MM.1S (cell line): ENCODE data around the gene ATL1.

Experiments used
- EZH2 ChIP-seq: fragments of 300-600 bp; sonication (generic); optimal IDR thresholded peaks from 2 replicates; pipeline ENCODE3; 2017; ENCODE audit warnings: low read depth, mild to moderate bottlenecking, antibody characterized with exemption, low read length, mixed read lengths
- EZH2phosphoT487 ChIP-seq: fragments of 300-600 bp; sonication (generic); IDR thresholded peaks from 2 replicates; pipeline ENCODE4 v1.6.1; 2018; ENCODE audit warnings: antibody characterized with exemption, low read length
- TF ChIP-seq, protein P1 (sequence below): fragments of 300-600 bp; sonication (generic); IDR thresholded peaks from 2 replicates; pipeline ENCODE4 v1.5.1; 2016; ENCODE audit warnings: antibody characterized with exemption, low read length, mixed read lengths

- TF ChIP-seq, protein P1, sequence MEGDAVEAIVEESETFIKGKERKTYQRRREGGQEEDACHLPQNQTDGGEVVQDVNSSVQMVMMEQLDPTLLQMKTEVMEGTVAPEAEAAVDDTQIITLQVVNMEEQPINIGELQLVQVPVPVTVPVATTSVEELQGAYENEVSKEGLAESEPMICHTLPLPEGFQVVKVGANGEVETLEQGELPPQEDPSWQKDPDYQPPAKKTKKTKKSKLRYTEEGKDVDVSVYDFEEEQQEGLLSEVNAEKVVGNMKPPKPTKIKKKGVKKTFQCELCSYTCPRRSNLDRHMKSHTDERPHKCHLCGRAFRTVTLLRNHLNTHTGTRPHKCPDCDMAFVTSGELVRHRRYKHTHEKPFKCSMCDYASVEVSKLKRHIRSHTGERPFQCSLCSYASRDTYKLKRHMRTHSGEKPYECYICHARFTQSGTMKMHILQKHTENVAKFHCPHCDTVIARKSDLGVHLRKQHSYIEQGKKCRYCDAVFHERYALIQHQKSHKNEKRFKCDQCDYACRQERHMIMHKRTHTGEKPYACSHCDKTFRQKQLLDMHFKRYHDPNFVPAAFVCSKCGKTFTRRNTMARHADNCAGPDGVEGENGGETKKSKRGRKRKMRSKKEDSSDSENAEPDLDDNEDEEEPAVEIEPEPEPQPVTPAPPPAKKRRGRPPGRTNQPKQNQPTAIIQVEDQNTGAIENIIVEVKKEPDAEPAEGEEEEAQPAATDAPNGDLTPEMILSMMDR = no peak
- TF ChIP-seq EZH2 (no peak), EZH2phosphoT487 (no peak)
Measured at GRCh38 chr14:50534416-50534815, 25.5 kb upstream of the ATL1 start.
